HG02678 (cell line): Measurements from ENCODE around the gene TBC1D16.

Source experiments
- ATAC-seq: cut with Tn5 transposase; IDR thresholded peaks from one replicate; pipeline ENCODE4 v1.9.1; 2021; ENCODE audit warnings: mild to moderate bottlenecking, moderate library complexity; ENCODE audit not compliant: unreplicated experiment

The TBC1D16 gene

DNA sequence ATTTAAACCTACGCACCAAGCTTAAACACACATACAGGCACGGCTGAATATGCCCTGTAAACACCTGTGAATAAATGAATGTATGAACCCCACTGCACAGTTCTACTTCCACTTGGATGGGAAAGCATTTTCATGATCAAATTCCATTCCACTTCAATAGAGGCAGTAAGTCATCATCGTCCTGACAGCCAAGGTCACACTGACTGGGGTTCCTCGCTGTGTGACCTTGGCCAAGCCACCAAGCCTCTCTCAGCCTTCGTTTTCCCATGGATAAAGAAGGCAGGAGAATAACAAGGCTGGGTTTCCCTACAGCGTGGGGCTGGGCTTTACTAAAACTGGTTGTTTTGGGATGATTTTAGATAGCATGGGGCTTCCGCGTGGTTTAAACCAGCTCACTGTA lies 82.8 kb downstream of the TBC1D16 start:
- ATAC-seq = no peak

DNA sequence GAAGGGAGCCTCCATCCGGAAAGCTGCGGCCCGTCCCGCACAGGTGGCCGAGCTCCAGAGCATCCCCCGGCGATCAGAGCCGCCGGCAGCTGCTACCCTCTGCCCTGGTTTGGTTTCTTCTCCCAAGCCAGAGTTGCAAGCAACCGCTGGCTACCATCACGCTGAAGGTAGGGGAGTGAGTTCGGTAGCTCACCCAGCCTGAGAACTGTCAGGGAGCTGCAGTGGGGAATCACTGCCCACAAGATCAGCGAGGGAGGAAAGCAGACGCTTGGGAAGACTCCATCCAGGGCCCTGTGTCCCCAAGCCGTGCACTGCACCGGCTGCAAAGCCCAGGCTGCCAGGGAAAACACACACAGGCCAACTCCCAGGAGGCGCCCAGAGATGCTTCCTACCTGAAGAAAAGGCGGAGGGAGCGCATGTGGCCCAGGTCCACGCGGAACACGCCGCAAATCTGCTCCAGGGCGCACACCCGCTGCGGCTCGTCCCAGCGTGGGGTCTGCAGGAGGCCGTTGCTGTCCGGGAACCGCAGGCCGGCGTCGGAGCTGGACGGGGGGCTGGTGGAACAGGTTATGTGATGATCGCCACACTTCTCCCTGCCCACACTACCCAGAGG lies 83.3 kb downstream of the TBC1D16 start:
- no peak for ATAC-seq

DNA sequence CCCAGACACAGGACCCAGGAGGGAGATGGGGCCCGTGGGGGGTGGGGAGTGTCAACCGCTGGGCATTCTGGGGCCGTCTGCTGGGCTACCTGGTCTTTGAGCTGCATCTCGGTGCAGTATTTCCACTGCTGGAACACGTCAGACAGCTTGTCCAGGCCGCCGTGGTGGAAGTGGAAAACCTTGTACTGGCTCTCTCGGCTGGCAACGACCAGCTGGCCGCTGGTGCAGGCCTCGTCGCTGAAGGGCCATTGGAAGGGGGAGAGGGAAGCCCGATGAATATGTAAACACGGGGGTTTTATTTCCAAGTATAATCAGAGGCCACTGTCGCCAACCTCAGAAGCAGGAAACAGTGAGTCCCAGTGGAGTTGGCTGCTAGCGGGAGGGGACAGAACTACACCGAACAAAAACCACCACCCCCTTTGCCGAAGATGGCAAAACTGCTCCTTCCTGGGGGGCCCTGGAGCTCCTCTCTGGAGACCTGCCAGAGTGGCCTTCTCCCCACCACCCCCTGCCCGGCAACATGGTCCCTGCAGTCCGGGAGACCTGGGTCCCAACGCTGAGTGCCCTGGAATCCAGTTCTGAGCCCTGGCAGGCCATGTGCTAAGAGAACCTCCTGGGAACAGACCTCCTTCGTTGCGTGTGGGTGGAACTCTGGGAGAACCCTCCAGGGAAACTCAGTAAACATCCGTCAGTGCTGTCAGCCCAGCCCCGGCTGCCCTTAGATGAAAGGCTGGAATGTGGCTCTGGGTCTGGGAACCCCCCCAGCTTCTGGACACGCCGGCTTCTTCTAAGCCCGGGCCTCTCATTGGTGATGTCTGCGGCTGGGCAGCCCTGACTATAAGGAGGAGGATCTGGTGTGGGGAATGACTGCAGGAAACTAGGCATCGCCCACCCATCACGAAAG lies 84.1 kb downstream of the TBC1D16 start:
- no peak for ATAC-seq

DNA sequence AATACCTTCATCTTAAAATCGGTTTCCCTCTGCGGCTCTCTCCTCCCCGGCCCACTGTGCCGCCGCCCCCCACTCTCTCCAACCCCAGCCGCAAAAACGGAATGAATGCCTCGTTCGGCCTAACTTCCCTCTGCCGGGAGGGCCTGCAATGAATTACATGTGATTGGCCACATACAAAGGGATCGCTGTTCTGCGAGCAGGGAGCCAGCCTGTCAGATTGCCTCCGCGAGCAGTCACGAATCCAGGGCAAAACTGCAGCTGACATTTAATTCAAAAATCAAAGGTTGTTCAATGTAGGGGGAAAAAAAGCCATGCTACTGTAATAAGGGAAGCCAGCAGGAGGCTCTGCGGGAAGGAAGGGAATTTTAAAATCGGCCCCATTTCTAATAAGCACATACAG lies 84.9 kb downstream of the TBC1D16 start:
- ATAC-seq = no peak

DNA sequence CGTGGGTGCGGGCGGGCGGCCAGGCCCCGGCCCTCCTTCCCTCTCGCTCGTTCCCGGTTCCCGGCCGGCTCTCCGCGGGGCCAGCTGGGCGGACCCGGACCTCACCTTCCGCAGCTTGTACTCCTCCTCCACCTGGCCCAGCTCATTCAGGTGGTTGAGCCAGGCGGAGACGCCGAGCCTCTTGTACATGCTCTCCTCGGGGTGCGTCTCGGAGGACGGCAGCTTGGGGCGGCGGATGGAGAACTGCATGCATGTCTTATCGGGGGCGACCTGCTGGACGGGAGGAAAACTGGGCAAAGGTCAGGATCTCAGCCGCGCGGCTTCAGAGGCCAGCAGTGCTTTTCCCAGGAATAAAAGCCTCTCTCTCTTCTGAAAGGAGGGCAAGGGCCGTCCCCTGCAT lies 85.4 kb downstream of the TBC1D16 start:
- no peak for ATAC-seq

DNA sequence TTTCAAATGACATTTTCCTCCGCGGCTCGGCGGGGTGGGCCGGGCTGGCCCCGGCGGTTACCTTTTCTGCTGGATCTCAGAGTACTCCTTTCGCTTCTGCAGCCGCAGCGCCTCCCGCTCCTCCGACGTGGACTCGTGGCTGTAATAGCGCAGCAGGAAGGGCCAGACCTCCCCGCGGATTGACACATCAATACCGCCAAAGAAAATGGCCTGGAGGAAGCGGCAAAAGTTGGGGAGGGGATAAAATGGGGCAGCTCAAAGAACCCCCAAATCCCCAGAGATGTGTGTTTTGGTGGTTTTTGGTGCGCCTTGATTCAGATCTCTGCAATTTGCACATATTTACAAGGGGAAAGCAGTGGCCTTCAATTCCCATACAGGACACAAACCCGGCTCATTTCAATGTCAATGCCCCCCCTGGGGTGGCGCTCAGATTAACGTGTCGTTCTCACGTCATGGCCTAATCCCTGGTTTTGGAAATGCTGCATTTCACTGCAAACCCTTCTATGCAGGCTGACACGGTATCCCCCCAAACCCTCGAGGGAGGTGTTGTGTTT lies 85.9 kb downstream of the TBC1D16 start:
- ATAC-seq = no peak

DNA sequence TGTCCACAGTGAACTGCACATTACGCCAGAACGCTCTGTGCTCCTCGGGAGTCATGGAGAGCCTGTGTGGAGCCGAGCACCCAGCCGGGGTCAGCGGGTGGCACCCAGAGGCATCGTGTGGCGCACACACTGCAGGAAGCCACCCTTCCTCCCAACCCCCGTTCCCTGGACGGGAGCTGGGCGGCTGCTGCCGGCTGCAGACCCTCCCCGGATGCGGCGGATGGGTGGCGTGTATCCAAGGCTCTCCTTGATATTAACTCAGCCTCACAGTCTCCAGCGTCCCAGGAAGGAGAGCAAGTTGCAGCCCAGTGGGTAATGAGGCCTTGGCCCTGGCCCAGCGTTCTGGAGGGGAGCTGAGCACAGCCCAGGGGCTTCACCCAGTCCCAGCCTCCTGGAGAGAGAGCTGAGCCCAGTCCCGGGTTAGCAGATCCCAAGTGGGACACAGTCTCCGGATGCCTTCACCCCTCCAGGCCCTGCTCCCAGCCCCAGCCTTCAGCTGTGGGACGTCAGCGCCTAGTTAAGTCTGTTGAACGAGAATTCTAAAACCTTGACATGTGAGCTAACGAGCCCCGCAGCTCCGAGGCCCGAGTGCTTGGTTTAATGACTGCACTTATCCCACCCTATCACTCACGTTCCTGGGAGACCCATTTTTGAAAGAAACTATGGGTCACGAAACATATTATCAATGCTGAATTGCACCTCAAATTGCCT lies 86.6 kb downstream of the TBC1D16 start:
- ATAC-seq = no peak

DNA sequence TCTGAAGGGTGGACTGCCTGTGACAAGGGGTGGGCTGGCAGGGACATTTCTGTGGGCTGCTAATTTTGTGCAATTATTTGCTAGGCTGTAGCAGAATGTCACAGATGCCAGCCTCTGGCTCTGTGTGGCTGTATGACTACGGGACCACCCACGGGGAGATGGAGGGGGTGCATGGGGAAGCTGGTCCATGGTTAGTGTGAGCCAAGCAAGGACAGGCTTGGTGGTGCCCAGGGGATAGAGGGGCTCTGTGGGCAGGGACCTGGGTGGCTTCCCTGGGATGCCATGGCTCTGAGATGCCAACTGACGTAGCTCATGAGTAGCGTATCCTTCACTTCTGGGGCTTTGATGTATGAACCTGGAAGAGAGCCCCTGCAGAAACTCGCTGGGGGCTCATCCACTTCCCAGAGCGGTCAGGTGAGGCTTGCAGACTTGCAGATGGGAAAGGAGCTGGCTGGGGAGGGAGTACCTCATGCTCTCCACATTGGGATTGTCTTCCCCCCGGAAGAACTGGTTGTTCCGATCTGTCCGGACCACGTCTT lies 87.2 kb downstream of the TBC1D16 start:
- ATAC-seq = no peak

DNA sequence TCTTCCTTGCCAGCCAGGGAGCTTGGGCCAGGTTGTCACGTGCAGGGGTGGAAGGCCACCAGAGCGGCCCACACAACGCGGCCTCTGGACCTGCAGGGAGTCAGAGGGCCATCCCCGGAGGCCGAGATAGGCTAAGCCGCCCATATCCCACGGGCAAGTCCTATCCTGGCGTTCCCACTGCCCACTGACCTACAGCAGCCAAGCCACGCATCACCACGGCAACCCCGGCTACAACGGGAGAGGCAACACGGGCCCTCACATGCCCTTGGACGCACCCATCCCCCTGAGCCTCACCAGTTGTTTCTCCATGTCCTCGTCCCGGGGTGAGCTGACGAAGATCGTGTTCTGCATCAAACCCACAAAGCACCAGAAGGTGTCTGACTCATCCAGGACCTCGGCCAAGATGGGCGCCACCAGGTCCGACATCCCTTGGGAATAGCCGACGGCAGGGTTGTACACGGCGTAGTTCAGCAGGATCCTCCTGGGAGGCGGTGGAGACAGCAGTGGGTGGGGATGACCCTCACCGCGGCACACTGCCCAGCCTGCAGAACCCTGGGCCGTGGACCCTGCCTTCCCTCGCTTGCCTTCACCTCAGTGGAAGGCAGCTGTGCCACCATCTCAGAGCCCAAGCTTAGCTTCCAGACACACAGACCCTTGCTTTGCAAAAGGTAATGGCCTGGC lies 88.2 kb downstream of the TBC1D16 start:
- no peak for ATAC-seq

DNA sequence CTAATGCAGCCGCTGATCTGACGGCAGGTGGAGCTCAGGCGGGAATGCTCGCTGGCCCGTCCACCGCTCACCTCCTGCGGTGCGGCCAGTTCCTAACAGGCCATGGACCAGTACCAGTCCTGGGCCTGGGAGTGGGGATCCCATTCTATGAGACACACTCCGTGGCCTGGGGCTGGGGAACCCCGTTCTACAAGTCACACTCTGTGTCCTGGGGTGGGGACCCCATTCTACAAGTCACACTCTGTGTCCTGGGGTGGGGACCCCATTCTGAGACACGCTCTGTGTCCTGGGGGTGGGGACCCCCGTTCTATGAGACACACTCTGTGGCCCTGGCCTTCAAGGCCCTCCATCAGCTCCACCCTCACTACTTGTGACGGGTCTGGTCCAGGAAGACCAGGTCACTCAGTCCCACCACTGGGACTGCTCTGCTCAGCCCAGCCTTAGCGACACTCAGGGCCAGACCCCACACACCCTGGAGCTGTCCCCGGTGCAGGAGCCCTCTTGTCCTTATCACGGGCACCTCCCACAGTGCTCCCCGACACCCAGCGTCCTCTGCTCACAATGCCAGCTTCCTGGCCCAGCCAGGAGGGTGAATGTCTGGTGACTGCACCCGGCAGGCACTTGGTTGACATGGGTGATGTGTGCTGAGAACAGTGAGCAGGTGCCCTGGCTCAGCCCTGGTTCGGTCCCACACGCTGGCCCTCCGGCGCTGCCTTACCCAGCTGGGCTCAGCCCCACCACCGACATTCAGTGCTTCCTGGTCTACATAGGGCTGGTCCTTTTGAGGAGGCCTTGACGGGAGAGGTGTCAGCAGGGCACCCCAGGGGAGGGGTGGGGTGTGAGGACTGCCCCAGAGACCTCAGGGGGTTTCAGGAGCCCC lies 89.1 kb downstream of the TBC1D16 start:
- ATAC-seq = no peak

DNA sequence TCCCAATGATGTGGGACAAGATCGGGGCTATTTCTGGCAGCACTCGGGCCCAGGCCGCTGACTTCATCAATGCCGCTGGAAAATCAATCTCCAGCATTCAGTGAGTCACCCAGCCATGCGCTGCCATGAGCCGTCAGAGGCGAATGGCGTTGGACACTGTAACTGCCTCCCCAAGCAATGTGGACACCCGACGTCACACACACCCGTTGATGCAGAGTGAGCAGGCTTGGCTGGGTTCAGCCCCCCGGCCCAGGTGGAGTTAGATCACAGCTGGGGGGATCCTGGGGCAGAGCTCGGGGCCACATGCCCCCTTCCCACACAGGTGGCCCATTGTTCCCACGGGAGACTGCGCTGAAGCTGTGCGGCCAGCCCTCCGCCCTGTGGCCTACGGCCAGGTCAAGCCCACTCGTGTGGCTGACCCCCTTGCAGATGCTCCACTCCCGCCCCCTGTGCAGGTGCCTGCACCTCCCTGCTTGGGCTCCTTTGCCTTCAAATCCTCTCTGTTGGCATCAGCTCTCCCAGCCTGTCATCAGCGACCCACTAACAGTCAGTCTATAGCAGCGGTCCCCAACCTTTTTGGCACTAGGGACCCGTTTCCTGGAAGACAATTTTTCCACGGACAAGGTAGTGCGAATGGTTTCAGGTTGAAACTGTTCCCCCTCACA lies 89.9 kb downstream of the TBC1D16 start:
- no peak for ATAC-seq

DNA sequence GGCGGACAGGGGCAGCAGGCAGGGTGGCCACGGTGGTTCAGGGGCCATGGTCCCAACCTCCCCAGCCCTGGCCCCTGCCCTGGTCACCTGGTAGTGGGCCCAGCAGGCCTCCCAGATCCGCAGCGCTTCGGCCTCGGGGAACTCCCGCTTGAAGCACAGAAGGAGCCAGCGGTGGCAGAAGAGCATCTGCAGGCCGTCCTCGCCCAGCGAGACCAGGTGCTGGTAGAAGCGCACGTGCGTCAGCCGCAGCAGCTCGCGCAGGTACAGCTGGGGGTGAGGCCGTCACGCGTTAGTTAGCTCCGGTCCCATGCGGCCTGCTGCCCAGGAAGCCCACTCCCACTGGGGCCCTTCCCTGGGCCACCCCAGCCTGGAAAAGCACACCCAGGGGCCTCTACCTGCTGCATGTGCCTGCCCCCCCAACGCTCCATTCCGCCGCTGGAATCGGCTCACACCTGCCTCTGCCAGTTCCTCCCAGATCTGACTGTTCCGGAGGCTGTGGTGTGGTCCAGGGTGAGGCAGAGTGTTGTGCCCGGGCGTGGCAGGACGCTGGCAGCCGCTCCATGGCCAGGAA lies 90.8 kb downstream of the TBC1D16 start:
- ATAC-seq = no peak

DNA sequence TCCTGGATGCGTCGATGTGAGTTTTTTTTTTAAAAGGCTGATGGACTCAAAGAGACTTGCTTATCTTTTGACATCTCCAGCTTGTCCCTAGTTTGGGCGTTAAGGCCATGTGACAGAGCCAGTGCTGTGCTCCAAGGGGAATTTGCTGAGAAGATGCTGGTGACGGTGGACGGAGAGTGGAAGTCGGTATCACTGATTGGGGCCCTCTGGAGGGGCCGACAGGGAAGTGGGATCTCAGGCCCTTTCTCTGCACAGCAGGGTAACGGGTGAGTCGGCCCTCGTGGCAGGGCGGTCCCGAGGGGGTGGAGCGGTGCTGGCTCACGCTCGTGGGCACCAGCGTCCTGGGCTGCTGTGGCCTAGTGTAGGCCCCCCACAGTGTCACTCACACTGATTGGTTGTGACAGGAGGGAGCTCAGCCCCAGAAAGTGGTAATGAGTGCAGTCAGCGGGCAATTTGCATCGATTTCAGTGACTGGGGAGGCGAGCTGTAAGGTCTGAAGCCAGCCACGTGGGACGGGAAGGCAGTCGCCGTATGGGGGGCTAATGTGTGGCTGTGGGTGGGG lies 91.3 kb downstream of the TBC1D16 start:
- no peak for ATAC-seq

DNA sequence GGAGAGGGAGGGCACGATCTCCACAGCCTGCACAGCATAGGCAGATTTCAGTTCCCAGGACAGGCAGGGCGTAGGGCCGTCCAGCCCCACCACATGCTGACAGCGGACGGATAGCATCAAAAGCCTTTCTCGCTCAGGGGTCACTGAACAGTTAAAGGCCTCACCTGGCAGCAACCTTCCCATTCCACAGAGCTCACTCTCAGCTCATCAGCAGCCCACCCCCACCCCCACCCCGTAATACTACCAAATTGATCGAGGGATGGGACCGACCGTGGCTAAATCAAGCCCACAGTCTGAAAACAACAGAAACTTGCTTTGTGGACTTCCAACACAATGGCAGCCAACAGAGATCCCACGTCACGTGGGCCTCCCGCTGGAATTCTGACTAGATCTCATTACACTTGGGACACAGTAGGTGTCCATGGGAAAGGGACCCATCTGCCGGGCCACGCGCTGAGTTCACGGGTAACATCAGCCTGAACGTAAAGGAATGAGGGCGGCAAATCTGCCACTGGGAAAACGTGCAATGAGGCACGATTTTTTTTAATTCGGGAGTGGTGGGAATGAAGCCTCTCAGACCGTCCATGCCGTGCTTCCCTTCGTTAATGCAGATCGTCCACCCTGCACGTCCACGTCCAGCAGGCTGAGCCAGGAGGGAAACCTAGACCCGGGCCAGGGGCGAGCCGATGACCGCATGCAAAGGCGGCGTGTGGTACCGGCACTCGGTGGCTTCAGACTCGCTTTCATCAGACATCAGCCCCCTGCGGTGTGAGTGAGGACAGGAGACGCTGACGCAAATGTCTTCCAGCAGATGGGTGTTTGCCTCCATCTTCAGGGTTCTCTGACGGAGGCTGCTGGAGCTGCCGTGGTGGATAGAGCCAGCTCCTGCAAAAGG lies 92.1 kb downstream of the TBC1D16 start:
- no peak for ATAC-seq

DNA sequence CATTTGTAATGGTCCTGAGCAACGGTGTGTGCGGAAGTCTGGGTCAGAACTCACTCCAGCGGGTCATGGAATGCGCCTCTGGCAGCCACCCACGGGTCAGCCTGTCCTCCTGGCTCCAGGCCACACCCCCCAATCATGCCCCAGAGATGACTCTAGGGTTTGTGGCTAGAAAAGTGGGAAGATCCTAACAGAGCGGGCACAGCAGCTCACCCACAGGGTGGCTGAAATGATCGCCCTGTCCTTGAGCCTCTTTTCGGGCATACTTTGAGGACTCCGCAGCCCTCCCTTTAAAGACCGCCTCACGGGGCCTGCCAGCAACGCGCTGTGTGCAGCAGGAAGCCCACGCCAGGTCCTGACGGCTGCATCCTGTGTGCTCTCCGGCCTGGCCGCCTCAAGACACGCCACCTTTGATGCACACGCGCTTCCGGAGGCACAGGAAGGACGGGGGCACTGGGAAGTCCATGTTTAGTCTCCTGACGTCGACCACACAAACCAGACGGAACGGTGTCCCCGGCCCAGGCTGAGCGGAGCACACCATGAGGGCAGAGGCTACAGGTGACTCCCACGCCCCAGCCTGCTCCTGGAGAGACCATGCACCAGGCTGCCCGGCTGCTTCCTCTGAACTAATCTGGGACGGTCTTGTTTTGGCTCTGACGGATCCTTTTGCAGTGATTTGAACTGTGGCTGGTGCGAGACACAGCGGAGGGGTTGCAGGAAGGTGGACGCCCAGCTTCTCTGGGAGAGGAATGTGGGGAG lies 92.9 kb downstream of the TBC1D16 start:
- ATAC-seq = no peak

DNA sequence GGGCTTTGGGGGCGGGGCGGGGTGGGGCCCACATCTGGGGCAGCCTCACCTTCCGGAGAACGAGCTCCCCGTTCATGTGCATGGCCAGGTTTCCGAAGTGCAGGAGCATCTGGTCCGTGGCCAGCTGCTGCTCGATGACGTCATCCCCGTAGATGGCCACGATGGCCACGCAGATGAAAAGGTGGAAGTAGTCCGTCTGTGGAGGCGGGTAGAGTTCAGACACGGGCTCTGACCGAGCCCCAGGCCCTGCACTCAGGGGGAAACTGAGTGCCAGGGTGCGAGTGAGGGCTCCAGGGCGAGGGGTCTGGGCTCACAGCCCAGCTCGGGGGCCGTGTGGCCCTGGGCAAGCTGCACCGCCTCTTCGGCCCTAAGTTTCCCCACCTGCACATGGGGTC lies 93.7 kb downstream of the TBC1D16 start:
- no peak for ATAC-seq
